ENCODE measurements around the gene VWA8.

The VWA8 gene

GRCh38 chr13:41858780-41859179 is 102.1 kb downstream of the VWA8 start:
- no peak for DNase-seq
- H3K4me2 ChIP-seq (ENCODE audit: low read depth, low read length): no peak overlapping the region
- no peaks in the 10 kb centered on the region for H3K4me1 ChIP-seq (ENCODE audit: low read length)
- no peak overlapping the region for H3K4me3 ChIP-seq (ENCODE audit: low read length)
- H3F3A ChIP-seq (ENCODE audit: insufficient read depth, low read length): no peaks in the 10 kb centered on the region
- H3K27ac ChIP-seq (ENCODE audit: low read length): no peak overlapping the region
- no peaks in the 10 kb centered on the region for H3K36me3 ChIP-seq (replicated peaks; ENCODE audit: insufficient read depth, low read length)
- H3K9ac ChIP-seq (ENCODE audit: low read length): no peak overlapping the region
- H2AFZ ChIP-seq (ENCODE audit: low read length): no peak overlapping the region
- no peaks in the 10 kb centered on the region for H3K9me2 ChIP-seq (replicated peaks; ENCODE audit: insufficient read depth, low read length)
- H3K79me2 ChIP-seq (ENCODE audit: low read length): no peaks in the 10 kb centered on the region
- no peaks in the 10 kb centered on the region for H3K27me3 ChIP-seq (replicated peaks; ENCODE audit: insufficient read depth, low read length)
- no peaks in the 10 kb centered on the region for H4K20me1 ChIP-seq (ENCODE audit: insufficient read depth, low read length)
- TF ChIP-seq CTCF (IDR thresholded peaks at IDR 0.05; ENCODE audit: low read length): no peak
- no peak for TF ChIP-seq EZH2 (optimal IDR thresholded peaks at IDR 0.05; ENCODE audit: low read depth, low read length)
- no peak for TF ChIP-seq EZH2phosphoT487 (IDR thresholded peaks at IDR 0.05; ENCODE audit: low read length)
- H3K9me3 ChIP-seq (replicated peaks; ENCODE audit: insufficient read depth, low read length): no peaks in the 10 kb centered on the region

DNA sequence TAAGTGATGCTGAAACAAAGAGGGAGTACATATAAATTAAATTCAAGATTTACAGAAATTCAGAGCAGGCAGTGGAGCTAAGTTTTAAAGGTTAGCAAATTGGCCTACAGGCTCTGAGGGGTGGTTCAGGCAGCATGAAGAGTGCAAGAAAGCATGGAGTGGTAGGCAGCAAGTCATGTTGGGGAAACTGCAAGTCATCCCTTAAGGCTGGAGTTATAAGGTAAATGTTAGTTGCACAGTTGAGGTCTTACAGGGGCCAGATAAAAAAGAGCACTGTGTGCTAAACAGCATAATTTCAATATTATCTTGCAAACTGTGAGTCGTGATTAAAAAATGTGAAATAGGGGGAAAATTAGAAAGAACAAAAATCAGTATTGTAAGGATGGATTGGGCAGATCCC is 106.2 kb downstream of the VWA8 start:
- no peak overlapping the region for H3K4me3 ChIP-seq (ENCODE audit: low read length)
- H2AFZ ChIP-seq (ENCODE audit: low read length): no peak overlapping the region
- TF ChIP-seq EZH2phosphoT487 (IDR thresholded peaks at IDR 0.05; ENCODE audit: low read length): no peak
- no peak for TF ChIP-seq CTCF (IDR thresholded peaks at IDR 0.05; ENCODE audit: low read length)
- TF ChIP-seq EZH2 (optimal IDR thresholded peaks at IDR 0.05; ENCODE audit: low read depth, low read length): no peak
- H3F3A ChIP-seq (ENCODE audit: insufficient read depth, low read length): no peaks in the 10 kb centered on the region
- no peaks in the 10 kb centered on the region for H3K9me2 ChIP-seq (replicated peaks; ENCODE audit: insufficient read depth, low read length)
- H3K27me3 ChIP-seq (replicated peaks; ENCODE audit: insufficient read depth, low read length): no peaks in the 10 kb centered on the region
- no peaks in the 10 kb centered on the region for H4K20me1 ChIP-seq (ENCODE audit: insufficient read depth, low read length)
- H3K79me2 ChIP-seq (ENCODE audit: low read length): no peaks in the 10 kb centered on the region
- no peaks in the 10 kb centered on the region for H3K4me1 ChIP-seq (ENCODE audit: low read length)
- H3K36me3 ChIP-seq (replicated peaks; ENCODE audit: insufficient read depth, low read length): no peaks in the 10 kb centered on the region
- H3K4me2 ChIP-seq (ENCODE audit: low read depth, low read length): no peak overlapping the region
- H3K9ac ChIP-seq (ENCODE audit: low read length): no peak overlapping the region
- no peaks in the 10 kb centered on the region for H3K9me3 ChIP-seq (replicated peaks; ENCODE audit: insufficient read depth, low read length)
- no peak for DNase-seq
- H3K27ac ChIP-seq (ENCODE audit: low read length): no peak overlapping the region

GRCh38 chr13:41851351-41851750 is 109.6 kb downstream of the VWA8 start:
- no peak overlapping the region for H3K27ac ChIP-seq (ENCODE audit: low read length)
- no peaks in the 10 kb centered on the region for H4K20me1 ChIP-seq (ENCODE audit: insufficient read depth, low read length)
- TF ChIP-seq EZH2 (optimal IDR thresholded peaks at IDR 0.05; ENCODE audit: low read depth, low read length) (no peak), EZH2phosphoT487 (IDR thresholded peaks at IDR 0.05; ENCODE audit: low read length) (no peak), CTCF (IDR thresholded peaks at IDR 0.05; ENCODE audit: low read length) (no peak)
- H3K4me2 ChIP-seq (ENCODE audit: low read depth, low read length): no peak overlapping the region
- no peaks in the 10 kb centered on the region for H3K4me1 ChIP-seq (ENCODE audit: low read length)
- H3K36me3 ChIP-seq (replicated peaks; ENCODE audit: insufficient read depth, low read length): no peaks in the 10 kb centered on the region
- DNase-seq: no peak
- no peaks in the 10 kb centered on the region for H3K27me3 ChIP-seq (replicated peaks; ENCODE audit: insufficient read depth, low read length)
- no peaks in the 10 kb centered on the region for H3K9me2 ChIP-seq (replicated peaks; ENCODE audit: insufficient read depth, low read length)
- H3K9me3 ChIP-seq (replicated peaks; ENCODE audit: insufficient read depth, low read length): no peaks in the 10 kb centered on the region
- H3K9ac ChIP-seq (ENCODE audit: low read length): no peak overlapping the region
- no peak overlapping the region for H2AFZ ChIP-seq (ENCODE audit: low read length)
- H3K79me2 ChIP-seq (ENCODE audit: low read length): no peaks in the 10 kb centered on the region
- no peak overlapping the region for H3K4me3 ChIP-seq (ENCODE audit: low read length)
- no peaks in the 10 kb centered on the region for H3F3A ChIP-seq (ENCODE audit: insufficient read depth, low read length)
